SHP77 (cell line): Measurements from ENCODE around the gene ZNF26.
"Not testable (repeated sequence)": the region's sequence is repeated elsewhere in the genome, so short reads cannot be mapped to it uniquely, and the experiment has no call there.

Experiments
- DNase-seq, 2 experiments: peaks; one replicate each; lab custom pipeline; 2025; lab: John Stamatoyannopoulos, UW

Gene ZNF26

GRCh38 chr12:132986001-132986884, at the start of gene ZNF26:
Gene ZNF26 (plus strand): TSS chr12:132986367. CDS start chr12:132986841, 474 bp downstream.
- DNase-seq, result peak; percentile 99 to 100

- not testable (repeated sequence) for DNase-seq
Observed at GRCh38 chr12:132936921-132937320, 49.2 kb upstream of the ZNF26 start.

DNA sequence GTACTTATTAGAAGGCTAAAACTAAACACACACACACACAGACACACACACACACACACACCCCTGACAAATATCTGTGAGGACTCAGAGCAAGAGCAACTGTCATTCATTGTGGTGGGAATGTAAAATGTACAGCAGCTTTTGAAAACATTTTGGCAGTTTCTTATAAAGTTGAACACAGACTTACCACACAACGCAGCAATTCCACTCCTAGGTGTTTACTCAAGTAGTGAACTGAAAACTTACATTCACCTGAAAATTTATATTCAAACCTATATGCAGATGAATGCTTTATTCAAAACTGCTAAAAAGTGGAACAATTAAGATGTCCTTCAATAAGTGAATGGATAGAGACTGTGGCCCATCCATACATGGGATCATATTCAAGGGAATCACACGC, 48.7 kb upstream of the ZNF26 start:
- no peak for DNase-seq

DNA sequence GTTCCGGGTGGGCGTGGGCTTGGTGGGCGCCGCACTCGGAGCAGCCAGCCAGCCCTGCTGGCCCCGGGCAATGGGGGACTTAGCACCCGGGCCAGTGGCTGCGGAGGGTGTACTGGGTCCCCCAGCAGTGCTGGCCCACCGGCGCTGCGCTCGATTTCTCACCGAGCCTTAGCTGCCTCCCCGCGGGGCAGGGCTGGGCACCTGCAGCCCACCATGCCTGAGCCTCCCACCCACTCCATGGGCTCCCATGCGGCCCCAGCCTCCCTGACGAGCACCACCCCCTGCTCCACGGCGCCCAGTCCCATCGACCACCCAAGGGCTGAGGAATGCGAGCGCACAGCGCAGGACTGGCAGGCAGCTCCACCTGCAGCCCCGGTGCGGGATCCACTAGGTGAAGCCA, 47.4 kb upstream of the ZNF26 start:
- not testable (repeated sequence) for DNase-seq

DNA sequence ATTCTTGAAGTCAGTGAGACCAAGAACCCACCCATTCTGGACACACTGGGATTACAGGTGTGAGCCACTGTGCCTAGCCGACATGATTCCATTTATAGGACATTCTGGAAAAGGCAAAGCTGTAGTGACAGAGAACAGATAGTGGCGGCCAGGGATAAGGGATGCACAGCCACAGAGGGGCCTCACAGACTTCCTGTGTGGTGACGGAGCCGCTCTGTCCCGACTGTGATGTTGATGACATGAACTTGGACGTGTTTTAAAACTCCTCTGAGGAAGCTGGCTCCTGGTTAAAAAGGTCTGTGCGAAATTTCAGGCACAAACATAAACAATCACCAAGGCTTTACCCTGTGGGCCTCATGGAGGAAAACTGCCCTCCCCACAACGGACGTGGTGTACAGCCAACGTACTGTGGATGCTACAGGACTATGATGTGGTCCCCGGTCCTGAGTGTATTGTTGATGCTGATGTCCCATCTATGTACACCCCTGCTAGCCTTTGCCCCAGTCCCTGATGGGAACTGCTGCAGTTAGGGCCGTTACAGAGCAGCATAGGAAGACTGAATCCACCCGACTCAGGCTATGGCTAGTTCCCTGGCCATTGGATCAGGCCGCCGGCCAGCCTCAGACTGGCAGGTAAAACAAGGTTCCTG, 46.0 kb upstream of the ZNF26 start:
- no peak for DNase-seq

GRCh38 chr12:132941336-132941954, 44.7 kb upstream of the ZNF26 start:
- DNase-seq, result no peak

DNA sequence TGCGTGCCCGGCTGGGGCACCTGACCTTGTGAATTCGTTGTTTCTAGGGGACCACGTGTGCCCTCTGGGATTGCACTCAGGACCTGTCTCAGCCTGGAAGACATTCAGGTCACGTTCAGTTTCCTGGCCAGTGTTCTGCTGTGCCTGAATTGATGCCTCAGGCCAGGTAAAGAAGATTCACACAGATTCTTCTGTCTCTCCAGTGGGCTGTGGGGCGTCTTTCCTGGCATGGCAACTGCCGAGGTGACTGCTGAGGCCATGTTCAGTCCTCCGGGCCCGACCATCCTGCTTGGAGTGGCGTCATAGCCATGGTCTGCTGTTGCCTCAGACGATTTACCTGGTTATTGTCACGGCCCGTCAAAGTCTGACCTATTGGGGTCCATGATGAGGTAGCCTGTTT, 43.6 kb upstream of the ZNF26 start:
- no peak for DNase-seq

- no peak for DNase-seq
Observed at GRCh38 chr12:132945806-132946205, 40.4 kb upstream of the ZNF26 start.

DNA sequence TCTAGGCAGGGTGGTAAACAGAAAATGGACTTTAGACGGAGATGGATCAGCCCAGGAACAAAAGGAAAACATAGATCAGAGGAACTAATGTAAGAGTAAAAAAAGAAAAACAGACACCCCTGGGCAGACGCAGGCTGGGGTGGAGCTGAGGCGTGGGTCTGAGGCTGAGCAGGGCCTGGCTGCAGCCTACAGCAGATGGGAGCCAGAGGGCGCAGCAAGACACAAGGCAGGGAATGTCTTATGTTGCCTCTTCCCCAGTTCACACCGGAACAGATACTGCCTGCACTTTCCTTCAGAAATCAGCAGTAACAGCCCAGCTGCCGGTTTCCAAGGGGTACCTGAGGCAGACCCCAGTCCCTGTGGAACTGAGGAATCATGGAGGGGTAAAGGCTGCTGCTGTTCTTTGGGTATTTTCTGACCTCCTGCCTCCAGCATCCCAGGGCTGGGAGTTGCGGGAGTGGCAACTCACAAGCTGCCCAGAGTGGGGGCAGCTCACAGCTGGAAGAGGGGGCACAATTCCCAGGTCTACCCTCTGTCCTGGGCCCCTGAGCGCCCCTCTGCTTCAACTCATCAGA, 39.8 kb upstream of the ZNF26 start:
- no peak for DNase-seq

- no peak for DNase-seq
Observed at GRCh38 chr12:132948146-132949066, 37.8 kb upstream of the ZNF26 start.

DNA sequence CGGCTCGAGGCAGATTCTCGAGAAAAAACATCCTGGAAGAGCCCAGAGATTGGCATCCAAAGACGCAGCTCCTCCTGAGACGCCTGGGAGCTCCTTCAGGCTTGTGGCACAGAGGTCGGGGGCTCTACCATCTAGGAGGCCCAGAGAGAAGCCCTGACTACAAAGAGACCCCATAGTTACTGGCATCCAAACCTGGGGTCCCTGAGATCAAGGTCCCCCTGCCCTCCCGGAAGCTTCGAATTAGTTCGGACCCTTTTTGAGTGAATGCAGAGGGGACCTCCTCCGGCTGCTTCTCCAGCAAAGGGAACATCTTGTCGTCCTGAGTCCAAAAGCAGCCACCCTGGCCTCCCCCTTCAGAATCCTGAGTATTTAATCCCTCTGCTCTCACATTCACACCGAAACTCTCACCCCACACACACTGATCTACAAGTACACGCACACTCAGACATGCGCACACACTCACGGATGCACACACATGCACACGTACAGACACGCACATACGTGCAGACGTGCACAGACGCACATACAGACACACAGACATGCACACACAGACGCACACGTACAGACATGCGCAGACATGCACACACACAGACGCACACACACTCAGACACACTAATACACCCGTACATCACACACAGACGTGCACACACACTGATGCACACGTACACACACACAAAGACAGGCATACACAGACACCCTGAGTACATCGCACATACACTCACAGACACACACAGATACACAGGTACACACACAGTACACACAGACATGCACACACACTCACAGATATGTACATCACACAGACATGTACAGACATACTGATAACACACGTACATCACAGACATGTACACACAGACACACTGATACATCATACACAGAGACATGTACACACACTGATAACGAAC, 36.0 kb upstream of the ZNF26 start:
- DNase-seq, result no peak

- DNase-seq, result no peak
Observed at GRCh38 chr12:132950844-132951535, 35.2 kb upstream of the ZNF26 start.

DNA sequence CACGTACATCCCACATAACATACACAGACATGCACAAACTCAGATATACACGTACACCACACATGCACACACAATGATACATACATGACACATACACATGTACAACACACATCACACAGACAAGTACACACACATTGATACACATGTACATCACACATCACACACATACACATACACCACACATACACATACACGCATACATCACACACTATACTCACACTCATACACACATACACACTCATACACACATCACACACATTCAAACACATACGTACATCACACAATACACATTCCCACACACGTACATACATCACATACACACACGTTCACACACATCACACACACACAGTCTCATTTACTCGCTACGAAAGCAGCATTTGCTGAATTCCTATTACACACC, 34.5 kb upstream of the ZNF26 start:
- DNase-seq, result no peak

DNA sequence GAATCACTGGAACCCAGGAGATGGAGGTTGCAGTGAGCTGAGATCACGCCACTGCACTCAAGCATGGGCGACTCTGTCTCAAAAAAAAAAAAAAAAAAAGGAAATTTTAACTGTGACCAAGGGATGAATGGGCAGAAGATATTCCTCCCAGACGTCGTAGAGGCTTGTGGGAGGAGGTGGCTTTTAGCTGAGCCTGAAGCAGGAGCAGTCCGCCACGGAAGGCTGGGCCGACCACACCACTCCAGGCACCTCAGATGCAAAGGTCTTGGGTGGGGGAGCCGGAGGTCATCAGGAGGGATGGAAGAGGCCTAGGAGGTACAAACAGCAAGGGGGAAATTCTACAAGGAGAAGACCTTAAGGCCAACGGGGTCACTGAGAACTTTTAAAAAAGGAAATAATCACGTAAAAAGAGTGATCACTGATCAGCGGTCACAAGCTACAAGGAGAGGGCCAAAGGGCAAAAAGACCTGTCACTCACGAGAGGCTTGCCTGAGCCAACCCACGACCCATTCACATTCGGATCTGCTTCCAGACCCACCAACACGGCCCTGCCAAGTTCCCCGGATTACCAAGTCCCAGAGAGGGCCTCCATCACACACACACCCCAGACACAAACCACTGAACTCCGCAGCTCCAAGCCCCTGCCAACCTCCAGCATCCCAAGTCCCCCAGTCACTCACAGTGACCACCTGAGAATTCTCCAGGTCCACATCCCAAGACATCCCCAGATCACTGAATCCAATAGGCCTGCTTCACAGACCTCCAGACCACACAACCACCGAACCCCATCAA, 33.6 kb upstream of the ZNF26 start:
- DNase-seq, result no peak

DNA sequence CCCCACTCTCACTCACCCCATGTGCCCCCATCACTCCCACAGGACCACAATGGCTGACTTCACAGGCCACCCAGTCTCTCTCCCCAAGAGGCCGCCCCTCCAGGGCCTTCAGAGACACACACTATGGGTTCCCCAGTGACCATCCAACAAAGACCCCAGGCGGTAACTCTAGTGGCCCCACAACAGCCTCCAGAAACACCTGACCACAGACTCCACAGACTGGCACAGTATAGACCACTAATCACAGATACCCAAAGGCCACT, 33.1 kb upstream of the ZNF26 start:
- DNase-seq, result no peak

GRCh38 chr12:132953771-132954170, 32.4 kb upstream of the ZNF26 start:
- DNase-seq, result no peak

DNA sequence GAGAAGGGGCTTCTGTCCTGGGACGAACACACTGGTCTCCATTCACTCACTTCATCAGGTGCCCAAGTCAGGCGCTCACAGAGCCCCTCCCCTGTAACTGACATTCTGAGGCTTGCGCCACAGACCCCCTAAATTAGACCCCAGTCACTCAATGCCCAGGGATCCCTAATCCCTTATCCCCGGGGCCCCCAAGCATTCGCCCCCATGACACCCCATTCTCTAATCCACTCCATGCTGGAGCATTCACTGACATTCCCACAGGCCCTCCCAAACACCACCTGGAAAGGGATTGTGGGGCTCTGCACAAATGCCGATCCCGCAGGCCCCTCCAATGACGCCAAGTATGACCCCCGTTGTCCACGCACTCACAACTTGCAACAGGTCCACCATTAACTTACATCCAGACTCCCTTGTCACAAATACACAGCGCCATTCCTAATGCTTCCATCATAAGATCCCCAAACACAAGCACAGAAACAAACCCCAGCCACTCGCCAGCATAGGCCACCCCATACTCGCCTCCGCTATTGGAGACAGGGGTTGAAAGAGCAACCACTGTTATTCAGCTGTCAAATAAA, 31.6 kb upstream of the ZNF26 start:
- DNase-seq, result no peak

DNA sequence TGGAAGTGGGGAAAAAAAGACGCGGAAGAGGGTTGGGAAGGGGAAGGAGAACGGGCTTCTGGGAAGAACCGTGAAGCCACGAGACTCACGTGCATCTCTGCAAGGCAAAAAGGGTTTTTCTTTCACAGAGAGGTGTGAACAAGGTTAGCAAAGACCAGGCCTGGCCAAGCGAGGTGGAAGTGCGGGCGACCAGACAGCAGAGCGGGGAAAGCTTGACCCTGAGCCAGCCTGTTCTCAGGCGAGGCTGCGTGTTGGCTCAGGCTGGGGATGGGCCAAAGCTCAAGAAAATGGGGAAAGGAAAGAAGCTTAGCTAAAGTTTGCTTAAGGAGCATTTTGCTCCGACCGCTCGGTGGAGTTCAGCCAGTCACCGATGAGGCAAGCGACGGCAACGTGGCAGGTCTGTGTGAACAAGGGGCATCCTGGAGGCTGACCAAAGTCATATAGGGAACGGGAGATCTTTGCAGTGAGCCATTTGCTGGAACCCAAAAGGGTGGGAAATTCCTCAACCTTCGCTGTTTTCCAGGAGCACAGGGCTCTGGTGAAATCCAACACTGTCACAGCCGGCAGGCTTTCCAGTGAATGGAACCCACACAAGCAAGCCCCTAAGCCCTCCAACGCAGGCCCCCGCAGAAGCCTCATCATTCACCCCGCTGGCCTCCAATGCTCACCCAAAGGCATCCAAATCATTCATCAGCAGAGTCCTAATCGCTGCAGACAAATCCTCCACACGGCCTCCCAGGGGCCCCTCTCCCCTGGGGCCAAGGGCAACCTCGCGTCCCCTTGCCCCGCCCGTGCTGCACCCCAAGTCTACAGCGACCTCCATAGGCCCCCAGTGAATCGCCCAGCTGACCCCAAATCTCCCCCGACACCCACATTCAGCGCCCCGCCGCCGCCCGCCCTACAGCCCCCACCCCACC, 30.8 kb upstream of the ZNF26 start:
- peak; percentile 34 to 64 for DNase-seq
